Fibroblast of lung (primary cell): ENCODE data around the gene PSME3IP1.

ENCODE experiments used
- EZH2 ChIP-seq: IDR thresholded peaks from 2 replicates; pipeline ENCODE4 v1.5.1; 2012; ENCODE audit warnings: low read length, control low read depth, mild to moderate bottlenecking; ENCODE audit errors: missing control alignments
- TF ChIP-seq, protein P1 (sequence below), 2 donors: IDR thresholded peaks in 1 of 2; conservative IDR thresholded peaks in 1 of 2; 1 replicate in 1 of 2; 2 replicates in 1 of 2; pipeline ENCODE4 v1.5.1; 2011 to 2012; ENCODE audit warnings: low read length in 2 of 2, control low read depth in 1 of 2, inconsistent platforms in 1 of 2, low read depth in 1 of 2, mild to moderate bottlenecking in 1 of 2

DNA sequence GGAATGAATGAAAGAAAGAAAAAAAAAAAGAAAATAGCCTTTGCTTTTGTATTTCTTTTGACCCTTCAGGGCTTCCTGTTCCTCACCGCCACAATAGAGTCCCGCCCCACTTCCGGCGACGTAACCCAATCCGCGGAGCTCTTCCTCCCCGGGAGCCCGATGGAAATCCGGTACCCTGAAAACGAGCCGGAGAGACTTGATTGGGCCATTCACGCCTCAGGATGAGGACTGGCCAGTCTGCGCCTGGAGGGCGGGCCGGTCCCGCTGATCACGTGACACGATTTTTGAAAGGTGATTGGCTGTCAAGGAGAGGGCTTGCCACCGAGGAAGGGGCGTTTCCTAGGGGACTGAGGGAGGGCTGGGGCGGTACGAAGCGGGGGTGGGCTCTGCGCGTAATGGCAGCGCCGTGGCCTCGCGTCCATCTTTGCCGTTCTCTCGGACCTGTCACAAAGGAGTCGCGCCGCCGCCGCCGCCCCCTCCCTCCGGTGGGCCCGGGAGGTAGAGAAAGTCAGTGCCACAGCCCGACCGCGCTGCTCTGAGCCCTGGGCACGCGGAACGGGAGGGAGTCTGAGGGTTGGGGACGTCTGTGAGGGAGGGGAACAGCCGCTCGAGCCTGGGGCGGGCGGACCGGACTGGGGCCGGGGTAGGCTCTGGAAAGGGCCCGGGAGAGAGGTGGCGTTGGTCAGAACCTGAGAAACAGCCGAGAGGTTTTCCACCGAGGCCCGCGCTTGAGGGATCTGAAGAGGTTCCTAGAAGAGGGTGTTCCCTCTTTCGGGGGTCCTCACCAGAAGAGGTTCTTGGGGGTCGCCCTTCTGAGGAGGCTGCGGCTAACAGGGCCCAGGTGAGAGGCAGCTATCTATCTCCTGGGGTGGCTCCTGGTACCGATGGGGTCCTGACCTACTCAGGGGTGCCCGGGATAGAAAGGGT, at the start of gene PSME3IP1, which contains the start of gene RSPRY1:
- TF ChIP-seq, protein P1, sequence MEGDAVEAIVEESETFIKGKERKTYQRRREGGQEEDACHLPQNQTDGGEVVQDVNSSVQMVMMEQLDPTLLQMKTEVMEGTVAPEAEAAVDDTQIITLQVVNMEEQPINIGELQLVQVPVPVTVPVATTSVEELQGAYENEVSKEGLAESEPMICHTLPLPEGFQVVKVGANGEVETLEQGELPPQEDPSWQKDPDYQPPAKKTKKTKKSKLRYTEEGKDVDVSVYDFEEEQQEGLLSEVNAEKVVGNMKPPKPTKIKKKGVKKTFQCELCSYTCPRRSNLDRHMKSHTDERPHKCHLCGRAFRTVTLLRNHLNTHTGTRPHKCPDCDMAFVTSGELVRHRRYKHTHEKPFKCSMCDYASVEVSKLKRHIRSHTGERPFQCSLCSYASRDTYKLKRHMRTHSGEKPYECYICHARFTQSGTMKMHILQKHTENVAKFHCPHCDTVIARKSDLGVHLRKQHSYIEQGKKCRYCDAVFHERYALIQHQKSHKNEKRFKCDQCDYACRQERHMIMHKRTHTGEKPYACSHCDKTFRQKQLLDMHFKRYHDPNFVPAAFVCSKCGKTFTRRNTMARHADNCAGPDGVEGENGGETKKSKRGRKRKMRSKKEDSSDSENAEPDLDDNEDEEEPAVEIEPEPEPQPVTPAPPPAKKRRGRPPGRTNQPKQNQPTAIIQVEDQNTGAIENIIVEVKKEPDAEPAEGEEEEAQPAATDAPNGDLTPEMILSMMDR (conservative IDR thresholded peaks at IDR 0.05 in 1 of 2, IDR thresholded peaks at IDR 0.05 in 1 of 2; ENCODE audit: low read depth in 1 of 2, low read length in 2 of 2) = no peak
- no peak for TF ChIP-seq EZH2
